DMS53 treated with DMSO at 0.1 percent for 48 hours (cell line): Measurements from ENCODE around the gene CDH26.

ENCODE experiments used
- DNase-seq: peaks from one replicate; lab custom pipeline; 2025; ENCODE audit not compliant: unreplicated experiment; lab: John Stamatoyannopoulos, UW

The CDH26 gene

GRCh38 chr20:59958123-59958522, at the start of gene CDH26:
TSS of gene CDH26 (plus strand) at chr20:59958423. CDS start at chr20:59958727, 304 bp downstream.
- no peak for DNase-seq

GRCh38 chr20:59908855-59909254, 49.4 kb upstream of the CDH26 start:
- DNase-seq: no peak

GRCh38 chr20:59911041-59911440, 47.2 kb upstream of the CDH26 start:
- no peak for DNase-seq

- DNase-seq: no peak
Measured at GRCh38 chr20:59912609-59913008, 45.6 kb upstream of the CDH26 start.

GRCh38 chr20:59920944-59921343, 37.3 kb upstream of the CDH26 start:
- DNase-seq: no peak

- no peak for DNase-seq
Measured at GRCh38 chr20:59923514-59923913, 34.7 kb upstream of the CDH26 start.

- no peak for DNase-seq
Measured at GRCh38 chr20:59925359-59925758, 32.9 kb upstream of the CDH26 start.

- DNase-seq: no peak
Measured at GRCh38 chr20:59925899-59926298, 32.3 kb upstream of the CDH26 start.

- DNase-seq: no peak
Measured at GRCh38 chr20:59931511-59932312, 26.5 kb upstream of the CDH26 start.

- DNase-seq: no peak
Measured at GRCh38 chr20:59932616-59933295, 25.5 kb upstream of the CDH26 start.

- DNase-seq: peak; percentile 14
Measured at GRCh38 chr20:59933296-59933848, 24.9 kb upstream of the CDH26 start, which contains the start of gene SYCP2. TSS of gene SYCP2 (minus strand) at chr20:59933637. CDS start at chr20:59922413, 11,224 bp downstream.

- peak; percentile 69 for DNase-seq
Measured at GRCh38 chr20:59933849-59934585, 24.2 kb upstream of the CDH26 start.

GRCh38 chr20:59935457-59936185, 22.6 kb upstream of the CDH26 start:
- DNase-seq: no peak

- no peak for DNase-seq
Measured at GRCh38 chr20:59936409-59936808, 21.8 kb upstream of the CDH26 start.

GRCh38 chr20:59937150-59937549, 21.1 kb upstream of the CDH26 start:
- DNase-seq: no peak

GRCh38 chr20:59938221-59938620, 20.0 kb upstream of the CDH26 start:
- no peak for DNase-seq

- no peak for DNase-seq
Measured at GRCh38 chr20:59938696-59939051, 19.5 kb upstream of the CDH26 start.

- DNase-seq: no peak
Measured at GRCh38 chr20:59939052-59939878, 19.0 kb upstream of the CDH26 start.

GRCh38 chr20:59939879-59940128, 18.4 kb upstream of the CDH26 start:
- DNase-seq: no peak
